T-helper 2 cell (primary cell): ENCODE results near the gene PFDN4.
"Not testable (repeated sequence)": the region's sequence is repeated elsewhere in the genome, so short reads cannot be mapped to it uniquely, and the experiment has no call there.

ENCODE experiments used
- DNase-seq, 5 experiments: peaks; one replicate each; pipeline versions ENCODE4 v3.0.0 to v3.0.0-alpha.2; 2012 to 2022

Gene PFDN4

DNA sequence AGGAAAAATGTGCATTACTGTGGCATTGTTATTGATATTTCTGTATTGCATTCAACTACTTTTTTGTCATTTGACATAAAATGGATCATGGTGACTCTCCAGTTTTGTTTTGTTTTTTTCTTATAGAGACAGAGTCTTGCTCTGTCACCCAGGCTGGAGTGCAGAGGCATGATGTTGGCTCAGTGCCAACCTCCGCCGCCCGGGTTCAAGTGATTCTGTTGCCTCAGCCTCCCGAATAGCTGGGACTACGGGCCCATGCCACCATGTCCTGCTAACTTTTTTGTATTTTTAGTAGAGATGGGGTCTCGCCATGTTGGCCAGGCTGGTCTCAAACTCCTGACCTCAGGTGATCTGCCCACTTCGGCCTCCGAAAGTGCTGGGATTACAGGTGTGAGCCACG lies 16.8 kb downstream of the PFDN4 start:
- not testable (repeated sequence) for DNase-seq

DNA sequence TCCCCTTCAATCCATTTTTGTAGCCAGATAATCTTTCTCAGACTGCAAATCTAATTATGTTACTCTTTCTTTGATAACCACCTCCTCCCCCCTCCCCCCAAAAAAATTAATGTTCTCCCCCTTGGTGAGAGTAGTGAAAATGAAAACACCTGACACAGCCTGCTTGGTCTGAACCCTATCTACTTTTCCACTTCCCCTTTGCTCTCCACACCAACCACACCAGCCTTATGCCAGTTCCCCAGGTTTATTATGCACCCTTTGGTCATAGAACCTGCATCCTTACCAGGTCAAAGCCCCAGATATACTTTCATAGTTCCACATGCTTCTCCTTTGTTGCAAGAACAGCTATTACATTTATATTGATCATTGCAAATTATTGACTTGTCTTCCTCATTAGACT lies 19.4 kb downstream of the PFDN4 start:
- DNase-seq = no peak

DNA sequence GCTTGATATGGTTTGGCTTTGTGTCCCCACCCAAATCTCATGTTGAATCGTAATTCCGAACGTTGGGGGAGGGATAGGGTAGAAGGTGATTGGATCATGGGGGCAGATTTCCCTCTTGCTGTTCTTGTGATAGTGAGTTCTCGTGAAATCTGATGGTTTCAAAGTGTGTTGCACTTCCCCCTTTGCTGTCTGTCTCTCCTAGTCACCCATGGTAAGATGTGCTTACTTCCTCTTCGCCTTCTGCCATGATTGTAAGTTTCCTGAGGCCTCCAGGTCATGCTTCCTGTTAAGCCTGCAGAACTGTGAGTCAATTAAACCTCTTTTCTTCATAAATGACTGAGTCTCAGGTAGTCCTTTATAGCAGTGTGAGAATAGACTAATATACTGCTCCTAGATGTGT lies 19.9 kb downstream of the PFDN4 start:
- DNase-seq = no peak

DNA sequence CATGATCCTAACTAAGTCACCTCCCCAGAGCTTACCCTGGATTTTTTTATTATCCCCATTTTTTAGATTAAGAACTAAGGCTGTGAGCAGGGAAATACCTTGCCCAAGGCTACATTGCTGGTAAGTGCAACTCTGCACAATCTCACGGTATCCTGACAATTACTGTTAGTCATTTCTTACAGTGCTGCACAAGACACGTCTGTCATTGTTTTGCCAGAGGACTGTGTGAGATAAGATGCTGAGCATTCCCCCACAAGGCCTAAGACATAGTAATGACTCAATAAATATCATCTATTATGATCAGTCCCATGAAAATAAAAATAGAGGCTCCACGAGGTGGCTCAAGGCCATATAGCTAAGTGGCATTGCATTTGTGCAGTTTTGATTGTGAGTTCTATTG lies 21.0 kb downstream of the PFDN4 start:
- no peak for DNase-seq

DNA sequence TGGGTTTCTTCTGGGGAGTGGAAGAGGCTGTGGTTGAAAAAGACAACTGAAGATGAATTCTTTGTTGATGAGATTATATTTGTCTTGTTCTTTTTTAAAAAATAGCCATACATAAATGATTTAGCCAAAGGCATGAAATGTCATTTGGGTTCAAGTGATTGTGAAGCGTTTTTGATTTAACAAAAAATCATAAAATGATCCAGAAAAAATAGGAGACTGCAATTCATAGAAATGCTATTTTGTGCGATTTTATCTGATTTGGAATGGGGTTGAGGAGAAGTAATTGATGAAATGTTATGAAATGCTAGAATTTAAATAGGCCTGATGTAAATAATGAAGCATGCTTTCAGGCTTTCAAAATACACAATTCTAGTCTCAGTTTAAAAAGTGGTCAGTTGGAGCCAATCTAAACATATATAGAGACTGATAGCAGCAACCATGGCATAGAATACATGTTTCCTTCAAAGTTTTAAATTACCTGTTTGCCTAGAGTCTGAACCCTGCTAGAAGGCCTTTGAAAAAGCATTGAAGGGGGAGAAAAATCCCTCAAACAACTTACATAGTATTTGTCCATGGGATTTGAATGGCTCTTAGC lies 21.8 kb downstream of the PFDN4 start:
- no peak for DNase-seq

DNA sequence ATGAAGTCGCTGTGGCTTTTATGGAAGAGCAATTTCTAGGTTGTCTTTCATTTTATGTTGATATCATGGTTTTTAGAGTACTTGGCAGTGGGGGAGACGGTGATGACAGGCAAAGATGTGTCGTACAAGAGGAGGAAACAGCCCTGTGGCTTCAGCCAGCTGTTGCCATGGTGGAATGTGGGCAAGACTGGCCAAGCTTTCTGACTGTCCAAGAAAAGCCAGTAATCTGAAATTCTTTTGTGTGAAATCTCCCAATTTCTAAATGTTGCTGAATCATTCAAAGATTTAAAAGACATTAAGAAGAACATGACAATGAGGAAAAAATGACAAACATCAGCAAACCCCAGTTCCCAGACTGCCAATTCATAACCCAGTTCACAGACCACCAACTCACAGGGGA lies 23.1 kb downstream of the PFDN4 start:
- DNase-seq = no peak

DNA sequence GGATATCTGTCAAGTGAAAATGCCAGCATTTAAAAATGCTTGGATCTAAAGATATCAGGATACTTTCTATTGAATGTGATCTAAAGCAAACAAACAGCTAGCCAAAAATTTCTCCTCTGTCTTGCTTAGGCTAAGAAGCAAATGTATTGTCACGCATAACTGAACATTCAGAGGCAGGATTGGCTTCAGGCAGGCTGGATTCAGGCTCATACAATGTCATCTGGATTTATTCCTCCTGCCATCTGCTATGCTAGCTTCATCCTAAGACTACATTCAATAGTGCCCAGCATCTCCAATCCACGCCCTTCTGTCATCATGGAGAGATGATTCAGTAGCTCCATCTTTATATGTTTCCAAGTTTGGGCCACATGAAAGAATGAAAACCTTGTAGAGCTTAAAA lies 27.1 kb downstream of the PFDN4 start:
- no peak for DNase-seq

DNA sequence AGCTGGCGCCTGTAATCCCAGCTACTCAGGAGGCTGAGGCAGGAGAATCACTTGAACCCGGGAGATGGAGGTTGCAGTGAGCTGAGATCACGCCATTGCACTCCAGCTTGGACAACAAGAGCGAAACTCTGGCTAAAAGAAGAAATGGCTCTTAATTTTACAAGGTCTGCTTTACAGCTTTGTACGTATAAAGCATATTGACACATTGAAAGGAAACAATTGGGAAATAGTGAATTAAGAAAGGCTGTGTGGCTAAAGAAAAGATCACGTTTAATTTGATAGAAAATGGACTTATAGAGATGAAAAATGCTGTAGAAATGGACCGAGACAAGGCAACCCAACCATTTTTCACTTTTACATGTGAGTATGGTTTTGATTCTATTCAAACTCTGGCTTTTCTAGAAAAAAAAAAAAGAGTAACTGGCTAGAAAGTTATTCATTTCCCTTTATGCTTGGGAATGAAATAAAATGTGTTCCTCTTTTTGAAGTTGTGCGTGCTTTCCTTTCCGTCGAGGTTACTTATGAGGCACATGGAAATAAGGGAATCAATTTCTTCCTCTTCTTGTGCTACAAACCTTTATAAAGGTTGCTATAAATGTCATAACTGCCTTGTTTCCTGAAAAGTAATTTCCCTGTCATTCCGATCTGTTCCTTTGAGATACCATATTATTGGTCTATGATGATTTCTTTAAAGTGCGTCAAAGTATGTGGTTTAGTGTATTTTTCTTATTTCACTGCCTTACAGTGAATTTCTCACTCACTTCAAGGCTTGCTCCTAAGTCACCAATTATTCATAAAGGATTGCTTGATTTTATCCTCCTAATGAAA lies 29.4 kb downstream of the PFDN4 start:
- DNase-seq = no peak

DNA sequence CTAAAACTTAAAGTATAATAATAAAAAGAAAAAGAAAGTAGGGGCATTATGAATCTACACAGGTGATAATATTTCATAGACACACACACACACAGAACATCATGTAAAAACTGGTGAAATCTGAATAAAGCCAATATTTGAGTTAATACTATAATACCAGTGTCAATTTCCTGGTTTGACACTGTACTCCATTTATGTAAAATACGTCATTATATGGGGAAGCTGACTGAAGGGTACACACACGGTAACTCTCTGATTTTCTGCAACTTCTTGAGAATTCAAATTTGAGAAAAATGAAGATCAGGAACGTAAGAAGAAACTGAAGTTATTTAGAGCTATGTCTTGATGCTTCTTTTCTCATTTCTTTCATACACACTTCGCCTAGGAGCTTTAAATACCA lies 36.2 kb downstream of the PFDN4 start:
- no peak for DNase-seq

DNA sequence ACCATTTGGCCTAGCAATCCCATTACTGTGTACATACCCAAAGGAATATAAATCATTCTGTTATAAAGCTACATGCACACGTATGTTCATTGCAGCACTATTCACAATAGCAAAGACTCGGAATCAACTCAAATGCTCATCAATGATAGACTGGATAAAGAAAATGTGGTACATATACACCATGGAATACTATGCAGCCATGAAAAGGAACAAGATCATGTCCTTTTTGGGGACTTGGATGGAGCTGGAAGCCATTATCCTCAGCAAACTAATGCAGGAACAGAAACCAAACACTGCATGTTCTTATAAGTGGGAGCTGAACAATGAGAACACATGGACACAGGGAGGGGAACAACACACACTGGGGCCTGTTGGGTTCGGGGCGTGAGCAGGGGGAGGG lies 40.8 kb downstream of the PFDN4 start:
- DNase-seq = not testable (repeated sequence)

DNA sequence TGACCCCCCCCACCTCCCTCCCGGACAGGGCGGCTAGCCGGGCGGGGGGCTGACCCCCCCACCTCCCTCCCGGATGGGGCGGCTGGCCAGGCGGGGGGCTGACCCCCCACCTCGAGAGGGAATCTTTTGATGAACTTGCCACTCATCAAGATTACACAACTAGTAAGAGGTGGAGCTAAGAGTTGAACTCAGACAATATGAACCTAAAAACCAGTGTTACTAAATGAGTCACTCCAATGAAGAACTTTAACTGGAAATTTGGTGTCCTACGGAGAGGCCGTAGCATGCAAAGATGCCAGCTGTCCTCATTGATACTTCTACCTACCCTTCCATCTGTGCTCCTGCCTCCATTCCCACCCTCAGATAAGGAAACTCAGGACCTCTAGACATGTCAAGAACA lies 42.8 kb downstream of the PFDN4 start:
- DNase-seq = no peak

DNA sequence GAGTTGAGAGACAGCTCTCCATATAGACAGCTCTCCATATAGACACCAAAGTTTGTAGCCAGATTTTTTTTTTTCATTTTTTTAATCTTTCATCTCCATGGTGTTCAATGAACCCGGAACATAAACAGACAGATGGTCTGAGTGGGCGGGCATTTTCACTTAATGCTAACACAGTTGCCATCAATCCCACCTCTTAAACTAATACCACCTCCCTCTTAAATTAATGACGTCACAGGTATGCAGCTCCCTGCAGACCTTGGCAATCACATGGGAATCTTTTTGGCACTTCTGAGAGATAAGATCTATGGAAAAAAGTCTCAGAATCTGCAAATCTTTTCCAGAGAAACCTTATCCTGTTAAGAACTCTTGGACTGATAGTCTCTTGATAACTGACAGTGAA lies 43.2 kb downstream of the PFDN4 start:
- no peak for DNase-seq

DNA sequence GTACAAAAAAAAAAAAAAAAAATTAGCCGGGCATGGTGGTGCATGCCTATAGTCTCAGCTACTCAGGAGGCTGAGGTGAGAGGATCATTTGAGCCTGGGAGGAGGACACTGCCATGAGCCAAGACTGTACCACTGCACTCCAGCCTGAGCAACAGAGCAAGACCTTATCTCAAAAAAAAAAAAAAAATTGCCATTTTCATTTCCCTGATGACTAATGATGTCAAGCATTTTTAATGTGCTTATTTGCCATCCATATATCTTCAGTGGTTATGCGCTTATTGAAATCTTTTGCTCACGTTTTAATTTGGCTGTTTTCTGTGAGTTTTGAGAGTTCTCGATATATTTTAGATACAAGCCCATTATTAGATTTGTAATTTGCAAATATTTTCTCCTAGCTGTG lies 46.7 kb downstream of the PFDN4 start:
- no peak for DNase-seq

DNA sequence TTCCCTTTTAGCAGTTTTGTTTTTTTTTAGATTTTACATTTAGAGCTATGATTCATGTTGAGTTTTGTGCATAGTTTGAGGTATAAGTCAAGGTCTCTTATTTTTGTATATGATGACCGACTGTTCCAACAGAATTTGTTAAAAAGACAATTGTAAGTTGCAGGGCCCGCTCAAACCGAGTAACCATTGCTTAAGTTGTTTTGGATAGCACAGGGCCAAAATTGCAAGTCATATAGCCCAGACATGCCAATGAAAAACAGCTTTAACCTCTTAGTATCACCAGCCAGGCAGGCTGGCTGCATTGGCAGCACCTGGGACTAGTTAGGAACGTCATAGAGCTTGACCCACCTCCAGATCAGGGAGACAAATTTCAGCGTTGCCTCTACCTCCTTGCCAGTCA lies 47.3 kb downstream of the PFDN4 start:
- no peak for DNase-seq

DNA sequence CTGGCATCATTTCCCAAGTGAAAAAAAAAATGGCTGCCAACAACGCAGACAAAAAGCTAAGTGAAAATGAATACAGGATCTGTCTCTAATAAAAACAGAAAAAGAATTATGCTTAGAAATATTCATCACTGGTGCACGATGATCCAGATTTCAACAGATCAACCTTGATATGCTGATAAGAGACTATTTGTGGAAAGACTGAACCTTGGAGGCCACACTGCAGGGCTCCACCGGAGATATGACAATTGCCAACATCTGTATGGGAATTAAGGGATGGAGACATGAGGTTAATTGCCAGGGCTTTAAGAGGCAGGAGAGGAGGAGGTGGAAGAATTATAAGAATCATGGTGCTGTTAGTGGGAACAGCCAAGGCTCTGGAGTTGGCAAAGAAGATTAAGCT lies 48.3 kb downstream of the PFDN4 start:
- DNase-seq = no peak

DNA sequence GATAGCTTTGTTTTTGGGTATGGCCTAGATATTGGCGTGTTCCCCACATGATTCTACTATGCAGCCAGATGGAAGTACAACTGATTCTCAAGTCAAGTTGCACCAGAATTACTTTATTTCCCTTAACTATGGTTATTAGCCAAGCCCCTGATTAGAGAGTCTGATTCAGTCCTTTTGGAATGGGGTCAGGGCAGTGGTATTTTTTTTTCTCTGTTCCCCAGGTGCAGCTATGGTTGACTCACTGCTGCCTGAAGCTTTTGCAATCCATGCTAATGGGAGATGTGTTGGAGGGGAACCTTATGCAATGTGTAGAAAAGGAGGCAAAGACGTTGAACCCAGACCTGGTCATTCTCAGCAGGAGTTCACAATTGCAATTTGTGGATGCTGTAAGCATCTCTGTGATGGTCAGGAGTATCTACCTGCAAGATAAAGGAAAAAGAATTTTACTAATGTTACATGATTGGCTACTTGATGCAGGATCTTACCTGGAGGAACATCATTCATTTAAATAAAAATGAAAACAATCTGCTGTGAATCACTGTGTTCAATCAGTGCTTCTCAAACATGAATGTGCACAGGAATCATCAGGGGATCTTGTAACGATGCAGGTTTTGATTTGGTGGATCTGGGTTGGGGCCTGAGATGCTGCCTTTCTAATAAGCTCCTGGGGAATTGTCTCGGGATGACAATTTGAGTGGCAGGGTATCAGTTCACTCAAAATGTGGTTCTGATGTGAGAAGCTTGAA lies 49.4 kb downstream of the PFDN4 start:
- no peak for DNase-seq

DNA sequence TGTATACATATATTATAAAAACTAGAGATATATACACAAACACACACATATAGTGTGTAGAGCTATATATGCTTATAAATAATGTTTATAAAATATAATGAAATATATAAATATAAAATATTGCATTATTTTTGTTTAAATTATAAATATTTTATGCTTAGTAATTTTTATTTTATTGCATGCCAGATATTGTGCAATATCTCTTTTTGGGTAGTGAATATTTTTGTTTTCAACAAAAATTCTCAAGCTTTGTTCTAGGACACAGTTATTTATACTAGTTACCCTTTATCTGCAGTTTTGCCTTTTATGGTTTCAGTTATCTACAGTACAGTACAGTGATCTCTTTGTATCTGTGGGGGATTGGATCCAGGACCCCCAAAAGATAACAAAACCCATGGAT lies 52.2 kb downstream of the PFDN4 start:
- no peak for DNase-seq

DNA sequence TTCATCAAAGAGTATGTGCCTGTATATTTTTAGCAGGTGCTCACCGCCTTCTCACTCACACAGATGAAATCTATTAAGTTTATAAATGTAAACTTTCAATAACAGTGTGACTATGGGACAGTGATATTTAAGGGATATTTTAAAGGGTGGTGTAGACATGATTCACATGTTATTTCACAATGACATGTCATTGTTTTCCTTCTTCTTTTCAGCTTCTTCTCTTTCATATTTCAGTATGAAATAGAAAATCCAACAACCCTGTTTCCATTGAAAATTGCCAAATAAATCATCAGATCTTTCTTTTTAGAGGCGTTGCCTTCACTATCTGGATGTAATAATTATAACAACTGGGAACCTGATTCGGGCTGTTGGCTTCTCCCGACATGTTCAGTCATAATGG lies 54.8 kb downstream of the PFDN4 start:
- DNase-seq = no peak

DNA sequence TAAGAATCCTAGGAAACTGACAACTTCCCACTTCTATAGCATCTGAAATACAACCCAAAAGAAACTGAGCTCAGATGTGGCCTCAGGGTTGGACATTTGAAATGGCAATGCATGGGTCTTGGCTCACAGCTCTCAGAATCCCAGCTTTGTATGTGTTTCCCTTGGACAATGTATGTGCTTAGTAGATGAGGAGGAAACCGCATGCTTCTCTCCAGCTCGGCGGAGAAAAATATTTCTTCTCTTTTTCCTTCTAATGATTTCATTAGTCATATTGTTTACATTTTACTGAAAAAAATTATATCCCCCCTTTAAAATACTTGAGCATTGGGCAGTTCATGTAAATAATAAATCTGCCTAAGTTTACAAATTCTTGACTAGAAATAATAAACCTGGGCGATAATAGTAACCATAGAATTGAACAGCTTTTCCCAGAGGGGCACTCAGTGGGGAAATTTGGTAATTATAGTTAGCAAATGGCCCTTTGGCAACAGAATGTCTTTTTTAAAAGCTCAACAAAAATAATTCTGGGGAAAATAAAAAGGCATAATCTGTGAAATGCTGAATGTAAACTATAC lies 55.3 kb downstream of the PFDN4 start:
- no peak for DNase-seq

DNA sequence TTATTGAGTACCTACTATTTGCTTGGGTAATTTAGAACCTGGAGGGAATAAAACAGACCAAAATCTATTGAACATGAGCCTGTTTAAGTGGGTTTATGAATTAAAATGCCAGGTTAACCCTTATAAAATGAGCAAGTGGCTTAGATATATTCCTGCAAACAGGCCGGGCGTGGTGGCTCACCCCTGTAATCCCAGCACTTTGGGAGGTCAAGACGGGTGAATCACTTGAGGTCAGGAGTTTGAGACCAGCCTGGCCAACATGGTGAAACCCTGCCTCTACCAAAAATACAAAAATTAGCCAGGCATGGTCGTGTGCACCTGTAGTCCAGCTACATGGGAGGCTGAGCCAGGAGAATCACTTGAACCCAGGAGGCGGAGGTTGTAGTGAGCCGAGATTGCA lies 57.9 kb downstream of the PFDN4 start:
- not testable (repeated sequence) for DNase-seq

DNA sequence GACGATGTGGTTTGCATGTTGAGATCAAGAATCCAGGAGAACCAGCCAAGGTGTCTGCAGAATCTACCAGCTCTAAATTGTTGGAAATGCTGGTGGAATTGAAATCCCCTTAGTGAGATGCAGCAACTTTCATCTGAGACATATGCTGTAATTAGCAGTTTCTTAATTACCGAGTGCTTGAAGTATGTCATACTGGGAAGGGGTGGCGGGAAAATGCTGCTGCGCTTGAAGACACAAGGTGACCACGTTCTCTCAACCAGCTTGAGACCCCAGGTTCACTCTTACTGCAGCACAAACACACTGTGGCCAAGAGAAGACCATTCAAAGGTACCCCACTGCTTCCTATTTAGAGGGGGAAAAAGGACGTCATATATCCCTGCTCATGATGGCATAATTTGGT lies 59.0 kb downstream of the PFDN4 start:
- no peak for DNase-seq

DNA sequence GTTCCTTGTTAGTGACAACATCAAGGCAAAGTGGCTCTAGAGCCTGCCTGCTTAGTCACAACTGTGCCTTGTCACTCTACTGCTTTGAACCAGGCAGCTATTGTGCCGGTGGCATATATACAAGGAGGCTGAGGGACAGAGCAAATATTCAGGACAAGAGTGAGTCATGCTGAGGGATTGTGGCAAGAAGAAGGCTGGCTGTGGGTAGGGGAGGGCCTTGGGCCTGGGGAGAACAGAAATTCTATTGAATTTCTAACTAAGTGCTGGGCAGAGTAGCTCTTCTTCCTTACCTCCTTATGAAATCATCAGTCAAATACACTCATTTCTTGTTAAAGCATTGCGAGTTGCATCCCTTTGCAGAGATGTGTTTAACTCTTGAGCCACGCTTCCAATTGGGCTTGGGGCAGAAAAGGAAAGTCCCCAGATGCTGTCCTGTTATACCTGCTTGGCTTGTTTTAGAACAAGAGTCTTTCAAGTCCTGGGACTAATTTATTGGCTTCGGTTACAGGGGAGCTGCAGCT lies 59.7 kb downstream of the PFDN4 start:
- DNase-seq = no peak

DNA sequence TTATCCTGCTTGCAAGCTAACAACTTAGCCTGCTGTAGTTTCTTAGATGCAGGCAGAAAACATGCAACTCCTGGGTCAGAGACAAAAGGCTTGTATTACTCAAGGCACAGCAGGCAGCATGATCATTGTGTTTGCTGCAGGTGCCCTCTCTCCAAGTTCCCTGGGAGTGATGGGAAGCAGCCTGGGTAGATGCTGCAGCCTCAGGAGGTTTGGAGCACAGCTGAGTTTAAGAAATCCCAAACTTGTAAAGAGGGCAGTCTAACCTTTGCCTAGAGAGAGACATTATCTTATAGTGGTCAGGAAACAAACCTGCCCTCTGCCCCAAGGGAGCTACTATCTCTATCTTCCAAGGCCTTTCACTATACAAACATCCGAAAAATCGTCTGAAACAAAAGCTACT lies 61.1 kb downstream of the PFDN4 start:
- no peak for DNase-seq
